ENCODE data around the gene TEX11.
"Not testable (repeated sequence)": the region's sequence is repeated elsewhere in the genome, so short reads cannot be mapped to it uniquely, and the experiment has no call there.

TEX11 gene

GRCh38 chrX:70769659-70770227, 138.8 kb downstream of the TEX11 start:
- no peaks in the 10 kb centered on the region for H3K36me3 ChIP-seq (ENCODE audit: control insufficient read depth in 5 of 5, insufficient read depth in 5 of 5, low read length in 5 of 5)
- peaks cover 0 to 11% (median 3%) of the 10 kb centered on the region in 5 donors for H3K27me3 ChIP-seq (ENCODE audit: control insufficient read depth in 5 of 5, insufficient read depth in 4 of 5, low read length in 5 of 5)
- H3K27ac ChIP-seq (ENCODE audit: low read depth, low read length) = no peak overlapping the region
- H3K9me3 ChIP-seq (ENCODE audit: control insufficient read depth in 5 of 5, low read length in 5 of 5) = peaks cover 0 to 3% (median 0%) of the 10 kb centered on the region in 5 donors
- H3K4me1 ChIP-seq (ENCODE audit: control insufficient read depth in 5 of 5, insufficient read depth in 5 of 5, low read length in 5 of 5) = no peaks in the 10 kb centered on the region
- H3K4me3 ChIP-seq (ENCODE audit: low read depth in 1 of 5, low read length in 5 of 5) = no peak overlapping the region
- H3K9ac ChIP-seq (ENCODE audit: low read length in 5 of 5) = no peak overlapping the region

- no peak overlapping the region for H3K9ac ChIP-seq (ENCODE audit: low read length in 5 of 5)
- H3K27ac ChIP-seq (ENCODE audit: low read depth, low read length) = no peak overlapping the region
- H3K36me3 ChIP-seq (ENCODE audit: control insufficient read depth in 5 of 5, insufficient read depth in 5 of 5, low read length in 5 of 5) = no peaks in the 10 kb centered on the region
- H3K4me1 ChIP-seq (ENCODE audit: control insufficient read depth in 5 of 5, insufficient read depth in 5 of 5, low read length in 5 of 5) = no peaks in the 10 kb centered on the region
- H3K4me3 ChIP-seq (ENCODE audit: low read depth in 1 of 5, low read length in 5 of 5) = no peak overlapping the region
- no peaks in the 10 kb centered on the region for H3K9me3 ChIP-seq (ENCODE audit: control insufficient read depth in 5 of 5, low read length in 5 of 5)
- peaks cover 0 to 11% (median 3%) of the 10 kb centered on the region in 5 donors for H3K27me3 ChIP-seq (ENCODE audit: control insufficient read depth in 5 of 5, insufficient read depth in 4 of 5, low read length in 5 of 5)
Observed at GRCh38 chrX:70762285-70762684, 146.2 kb downstream of the TEX11 start.

GRCh38 chrX:70755850-70756249, 152.7 kb downstream of the TEX11 start:
- Histone ChIP-seq H3K27ac (ENCODE audit: low read depth, low read length) (no peak overlapping the region), H3K4me3 (ENCODE audit: low read depth in 1 of 5, low read length in 5 of 5) (no peak overlapping the region), H3K27me3 (ENCODE audit: control insufficient read depth in 5 of 5, insufficient read depth in 4 of 5, low read length in 5 of 5) (peaks cover 0 to 10% (median 6%) of the 10 kb centered on the region in 5 donors), H3K4me1 (ENCODE audit: control insufficient read depth in 5 of 5, insufficient read depth in 5 of 5, low read length in 5 of 5) (no peaks in the 10 kb centered on the region), H3K36me3 (ENCODE audit: control insufficient read depth in 5 of 5, insufficient read depth in 5 of 5, low read length in 5 of 5) (no peaks in the 10 kb centered on the region), H3K9me3 (ENCODE audit: control insufficient read depth in 5 of 5, low read length in 5 of 5) (peaks cover 0 to 5% (median 0%) of the 10 kb centered on the region in 5 donors), H3K9ac (ENCODE audit: low read length in 5 of 5) (no peak overlapping the region)

GRCh38 chrX:70754169-70754848, 154.2 kb downstream of the TEX11 start:
- H3K9ac ChIP-seq (ENCODE audit: low read length in 5 of 5) = no peak overlapping the region
- no peaks in the 10 kb centered on the region for H3K4me1 ChIP-seq (ENCODE audit: control insufficient read depth in 5 of 5, insufficient read depth in 5 of 5, low read length in 5 of 5)
- H3K4me3 ChIP-seq (ENCODE audit: low read depth in 1 of 5, low read length in 5 of 5) = no peak overlapping the region
- no peaks in the 10 kb centered on the region for H3K36me3 ChIP-seq (ENCODE audit: control insufficient read depth in 5 of 5, insufficient read depth in 5 of 5, low read length in 5 of 5)
- H3K27me3 ChIP-seq (ENCODE audit: control insufficient read depth in 5 of 5, insufficient read depth in 4 of 5, low read length in 5 of 5) = peaks cover 0 to 10% (median 6%) of the 10 kb centered on the region in 5 donors
- H3K27ac ChIP-seq (ENCODE audit: low read depth, low read length) = no peak overlapping the region
- peaks cover 0 to 5% (median 0%) of the 10 kb centered on the region in 5 donors for H3K9me3 ChIP-seq (ENCODE audit: control insufficient read depth in 5 of 5, low read length in 5 of 5)

GRCh38 chrX:70733774-70734173, 174.7 kb downstream of the TEX11 start:
- not testable (repeated sequence) for H3K9ac ChIP-seq (ENCODE audit: low read length in 5 of 5); H3K4me3 ChIP-seq (ENCODE audit: low read depth in 1 of 5, low read length in 5 of 5); H3K4me1 ChIP-seq (ENCODE audit: control insufficient read depth in 5 of 5, insufficient read depth in 5 of 5, low read length in 5 of 5); H3K36me3 ChIP-seq (ENCODE audit: control insufficient read depth in 5 of 5, insufficient read depth in 5 of 5, low read length in 5 of 5); H3K27me3 ChIP-seq (ENCODE audit: control insufficient read depth in 5 of 5, insufficient read depth in 4 of 5, low read length in 5 of 5); H3K27ac ChIP-seq (ENCODE audit: low read depth, low read length); H3K9me3 ChIP-seq (ENCODE audit: control insufficient read depth in 5 of 5, low read length in 5 of 5)

GRCh38 chrX:70727961-70728360, 180.6 kb downstream of the TEX11 start:
- not testable (repeated sequence) for H3K27ac ChIP-seq (ENCODE audit: low read depth, low read length); H3K9ac ChIP-seq (ENCODE audit: low read length in 5 of 5); H3K4me1 ChIP-seq (ENCODE audit: control insufficient read depth in 5 of 5, insufficient read depth in 5 of 5, low read length in 5 of 5); H3K9me3 ChIP-seq (ENCODE audit: control insufficient read depth in 5 of 5, low read length in 5 of 5); H3K36me3 ChIP-seq (ENCODE audit: control insufficient read depth in 5 of 5, insufficient read depth in 5 of 5, low read length in 5 of 5); H3K4me3 ChIP-seq (ENCODE audit: low read depth in 1 of 5, low read length in 5 of 5); H3K27me3 ChIP-seq (ENCODE audit: control insufficient read depth in 5 of 5, insufficient read depth in 4 of 5, low read length in 5 of 5)

GRCh38 chrX:70720721-70721120, 187.8 kb downstream of the TEX11 start:
- no peak overlapping the region for H3K27ac ChIP-seq (ENCODE audit: low read depth, low read length)
- H3K4me3 ChIP-seq (ENCODE audit: low read depth in 1 of 5, low read length in 5 of 5) = no peak overlapping the region
- H3K4me1 ChIP-seq (ENCODE audit: control insufficient read depth in 5 of 5, insufficient read depth in 5 of 5, low read length in 5 of 5) = no peaks in the 10 kb centered on the region
- H3K9ac ChIP-seq (ENCODE audit: low read length in 5 of 5) = no peak overlapping the region
- no peaks in the 10 kb centered on the region for H3K9me3 ChIP-seq (ENCODE audit: control insufficient read depth in 5 of 5, low read length in 5 of 5)
- no peaks in the 10 kb centered on the region for H3K27me3 ChIP-seq (ENCODE audit: control insufficient read depth in 5 of 5, insufficient read depth in 4 of 5, low read length in 5 of 5)
- no peaks in the 10 kb centered on the region for H3K36me3 ChIP-seq (ENCODE audit: control insufficient read depth in 5 of 5, insufficient read depth in 5 of 5, low read length in 5 of 5)

- not testable (repeated sequence) for H3K27ac ChIP-seq (ENCODE audit: low read depth, low read length); H3K4me1 ChIP-seq (ENCODE audit: control insufficient read depth in 5 of 5, insufficient read depth in 5 of 5, low read length in 5 of 5); H3K36me3 ChIP-seq (ENCODE audit: control insufficient read depth in 5 of 5, insufficient read depth in 5 of 5, low read length in 5 of 5)
Observed at GRCh38 chrX:70711336-70711735, 197.2 kb downstream of the TEX11 start.

GRCh38 chrX:70694339-70695122, 214.0 kb downstream of the TEX11 start:
- H3K4me1 ChIP-seq (ENCODE audit: control insufficient read depth in 5 of 5, insufficient read depth in 5 of 5, low read length in 5 of 5) = no peaks in the 10 kb centered on the region
- no peak overlapping the region for H3K4me3 ChIP-seq (ENCODE audit: low read depth in 1 of 5, low read length in 5 of 5)
- H3K9ac ChIP-seq (ENCODE audit: low read length in 5 of 5) = no peak overlapping the region
- no peaks in the 10 kb centered on the region for H3K27me3 ChIP-seq (ENCODE audit: control insufficient read depth in 5 of 5, insufficient read depth in 4 of 5, low read length in 5 of 5)
- peaks cover 0 to 11% (median 8%) of the 10 kb centered on the region in 5 donors for H3K9me3 ChIP-seq (ENCODE audit: control insufficient read depth in 5 of 5, low read length in 5 of 5)
- no peaks in the 10 kb centered on the region for H3K36me3 ChIP-seq (ENCODE audit: control insufficient read depth in 5 of 5, insufficient read depth in 5 of 5, low read length in 5 of 5)
- H3K27ac ChIP-seq (ENCODE audit: low read depth, low read length) = no peak overlapping the region

More at GRCh38 chrX:70711336-70711735, 197.2 kb downstream of the TEX11 start:
- not testable (repeated sequence) for H3K9ac ChIP-seq (ENCODE audit: low read length in 5 of 5); H3K4me3 ChIP-seq (ENCODE audit: low read depth in 1 of 5, low read length in 5 of 5); H3K27me3 ChIP-seq (ENCODE audit: control insufficient read depth in 5 of 5, insufficient read depth in 4 of 5, low read length in 5 of 5)
- peaks cover 4 to 23% (median 16%) of the 10 kb centered on the region in 5 donors for H3K9me3 ChIP-seq (ENCODE audit: control insufficient read depth in 5 of 5, low read length in 5 of 5)

GRCh38 chrX:70679455-70679854, 229.1 kb downstream of the TEX11 start:
- not testable (repeated sequence) for H3K9ac ChIP-seq (ENCODE audit: low read length in 5 of 5); H3K9me3 ChIP-seq (ENCODE audit: control insufficient read depth in 5 of 5, low read length in 5 of 5); H3K4me1 ChIP-seq (ENCODE audit: control insufficient read depth in 5 of 5, insufficient read depth in 5 of 5, low read length in 5 of 5); H3K36me3 ChIP-seq (ENCODE audit: control insufficient read depth in 5 of 5, insufficient read depth in 5 of 5, low read length in 5 of 5); H3K4me3 ChIP-seq (ENCODE audit: low read depth in 1 of 5, low read length in 5 of 5); H3K27me3 ChIP-seq (ENCODE audit: control insufficient read depth in 5 of 5, insufficient read depth in 4 of 5, low read length in 5 of 5); H3K27ac ChIP-seq (ENCODE audit: low read depth, low read length)
